Measurements from ENCODE around the gene CAPRIN2.
A peak's percentile ranks its signal among the peaks of the same experiment; 100 is the strongest.

Gene CAPRIN2

GRCh38 chr12:30754750-30755394 lies at the start of gene CAPRIN2:
Gene CAPRIN2, minus strand, starts transcription at chr12:30754951. Its CDS starts 1,431 bp downstream, at chr12:30753520.
- peak; percentile 84 for DNase-seq

GRCh38 chr12:30797689-30798088 lies 42.9 kb upstream of the CAPRIN2 start:
- DNase-seq, result no peak

- no peak for DNase-seq
These were observed 42.2 kb upstream of the CAPRIN2 start for GRCh38 chr12:30796891-30797371.

- DNase-seq, result no peak
These were observed 41.6 kb upstream of the CAPRIN2 start for GRCh38 chr12:30796313-30796780.

- DNase-seq, result no peak
These were observed 40.9 kb upstream of the CAPRIN2 start for GRCh38 chr12:30795410-30796312.

GRCh38 chr12:30794591-30795409 lies 40.0 kb upstream of the CAPRIN2 start:
- no peak for DNase-seq

GRCh38 chr12:30794020-30794419 lies 39.3 kb upstream of the CAPRIN2 start:
- no peak for DNase-seq

- no peak for DNase-seq
These were observed 38.1 kb upstream of the CAPRIN2 start for GRCh38 chr12:30792648-30793499.

- no peak for DNase-seq
These were observed 37.3 kb upstream of the CAPRIN2 start for GRCh38 chr12:30792085-30792484.

- DNase-seq, result no peak
These were observed 34.0 kb upstream of the CAPRIN2 start for GRCh38 chr12:30788754-30789153.

GRCh38 chr12:30785630-30786029 lies 30.9 kb upstream of the CAPRIN2 start:
- DNase-seq, result no peak

- DNase-seq, result no peak
These were observed 29.8 kb upstream of the CAPRIN2 start for GRCh38 chr12:30784508-30784907.

GRCh38 chr12:30783946-30784345 lies 29.2 kb upstream of the CAPRIN2 start:
- DNase-seq, result no peak

- no peak for DNase-seq
These were observed 27.8 kb upstream of the CAPRIN2 start for GRCh38 chr12:30782316-30783173.

- DNase-seq, result no peak
These were observed 24.8 kb upstream of the CAPRIN2 start for GRCh38 chr12:30779578-30779977.

- no peak for DNase-seq
These were observed 24.4 kb upstream of the CAPRIN2 start for GRCh38 chr12:30779178-30779577.

GRCh38 chr12:30774599-30774998 lies 19.8 kb upstream of the CAPRIN2 start:
- no peak for DNase-seq

GRCh38 chr12:30769802-30770201 lies 15.1 kb upstream of the CAPRIN2 start:
- no peak for DNase-seq

- DNase-seq, result no peak
These were observed 9.5 kb upstream of the CAPRIN2 start for GRCh38 chr12:30764251-30764650.

GRCh38 chr12:30763053-30763452 lies 8.3 kb upstream of the CAPRIN2 start:
- no peak for DNase-seq

GRCh38 chr12:30761730-30762129 lies 7.0 kb upstream of the CAPRIN2 start:
- no peak for DNase-seq
